ENCODE results near the gene GPR68. TPM values are rescaled to one million over a fixed set of nuclear protein-coding genes. Genes with fewer than 3 reads are reported as not detected.
"Not testable (repeated sequence)": the region's sequence is repeated elsewhere in the genome, so short reads cannot be mapped to it uniquely, and the experiment has no call there.

The GPR68 gene
- total RNA-seq, 2 donors from 2014 or later, result 3.2 to 6.4 TPM

GRCh38 chr14:91234791-91235114, 9.8 kb downstream of the GPR68 start:
- intact Hi-C loops (cut with DNase I), result no loop called here
- DNase-seq (ENCODE audit: low spot score), result no peak

- intact Hi-C loops (cut with DNase I), result no loop called here
- DNase-seq (ENCODE audit: low spot score), result no peak
Measured at GRCh38 chr14:91233936-91234790, 10.3 kb downstream of the GPR68 start.

- DNase-seq (ENCODE audit: low spot score), result no peak
- intact Hi-C loops (cut with DNase I), result no loop called here
Measured at GRCh38 chr14:91232603-91233002, 11.9 kb downstream of the GPR68 start.

GRCh38 chr14:91232052-91232451, 12.5 kb downstream of the GPR68 start:
- intact Hi-C loops (cut with DNase I), result no loop called here
- no peak for DNase-seq (ENCODE audit: low spot score)

GRCh38 chr14:91231446-91231845, 13.1 kb downstream of the GPR68 start:
- no peak for DNase-seq (ENCODE audit: low spot score)
- intact Hi-C loops (cut with DNase I), result no loop called here

- DNase-seq (ENCODE audit: low spot score), result no peak
- intact Hi-C loops (cut with DNase I), result no loop called here
Measured at GRCh38 chr14:91230397-91231035, 14.0 kb downstream of the GPR68 start.

- intact Hi-C loops (cut with DNase I), result no loop called here
- DNase-seq (ENCODE audit: low spot score), result no peak
Measured at GRCh38 chr14:91229743-91230200, 14.7 kb downstream of the GPR68 start.

GRCh38 chr14:91229005-91229382, 15.5 kb downstream of the GPR68 start:
- DNase-seq (ENCODE audit: low spot score), result peak; percentile 47
- intact Hi-C loops (cut with DNase I), result no loop called here

- peak; percentile 64 for DNase-seq (ENCODE audit: low spot score)
- intact Hi-C loops (cut with DNase I), result no loop called here
Measured at GRCh38 chr14:91228112-91229004, 16.1 kb downstream of the GPR68 start.

GRCh38 chr14:91227183-91227628, 17.3 kb downstream of the GPR68 start:
- no peak for DNase-seq (ENCODE audit: low spot score)
- intact Hi-C loops (cut with DNase I), result no loop called here

GRCh38 chr14:91226360-91226759, 18.1 kb downstream of the GPR68 start:
- intact Hi-C loops (cut with DNase I), result not testable (repeated sequence)

GRCh38 chr14:91225025-91225424, 19.5 kb downstream of the GPR68 start:
- DNase-seq (ENCODE audit: low spot score), result no peak
- intact Hi-C loops (cut with DNase I), result no loop called here

More at GRCh38 chr14:91226360-91226759, 18.1 kb downstream of the GPR68 start:
- DNase-seq (ENCODE audit: low spot score), result not testable (repeated sequence)

- intact Hi-C loops (cut with DNase I), result no loop called here
- no peak for DNase-seq (ENCODE audit: low spot score)
Measured at GRCh38 chr14:91223028-91223783, 21.3 kb downstream of the GPR68 start.

GRCh38 chr14:91221270-91221669, 23.2 kb downstream of the GPR68 start:
- intact Hi-C loops (cut with DNase I), result no loop called here
- DNase-seq (ENCODE audit: low spot score), result no peak

- intact Hi-C loops (cut with DNase I), result no loop called here
- DNase-seq (ENCODE audit: low spot score), result no peak
Measured at GRCh38 chr14:91220581-91221000, 23.9 kb downstream of the GPR68 start.

GRCh38 chr14:91219517-91220389, 24.8 kb downstream of the GPR68 start:
- intact Hi-C loops (cut with DNase I), result no loop called here
- DNase-seq (ENCODE audit: low spot score), result no peak

- intact Hi-C loops (cut with DNase I), result no loop called here
- DNase-seq (ENCODE audit: low spot score), result no peak
Measured at GRCh38 chr14:91218014-91218413, 26.5 kb downstream of the GPR68 start.

- intact Hi-C loops (cut with DNase I), result loop anchor here in 1 of 2 donors (1.0 kb wide), 1 partner anchor 48 kb away; no protein-coding TSS in a partner anchor
- no peak for DNase-seq (ENCODE audit: low spot score)
Measured at GRCh38 chr14:91216731-91217226, 27.7 kb downstream of the GPR68 start.

Data from posterior vena cava (tissue), 2 donors.